Activated CD4-positive, alpha-beta T cell treated with anti-CD3 and anti-CD28 coated beads, Interleukin-2, amount 50 U/mL, for 24 hours (primary cell): ENCODE measurements around the gene CCN6.

ENCODE experiments used
- DNase-seq, 2 donors: peaks; one replicate each; pipeline ENCODE4 v3.0.0-alpha.2; 2020; ENCODE audit warnings: low read depth in 1 of 2, low spot score in 1 of 2

The CCN6 gene

DNA sequence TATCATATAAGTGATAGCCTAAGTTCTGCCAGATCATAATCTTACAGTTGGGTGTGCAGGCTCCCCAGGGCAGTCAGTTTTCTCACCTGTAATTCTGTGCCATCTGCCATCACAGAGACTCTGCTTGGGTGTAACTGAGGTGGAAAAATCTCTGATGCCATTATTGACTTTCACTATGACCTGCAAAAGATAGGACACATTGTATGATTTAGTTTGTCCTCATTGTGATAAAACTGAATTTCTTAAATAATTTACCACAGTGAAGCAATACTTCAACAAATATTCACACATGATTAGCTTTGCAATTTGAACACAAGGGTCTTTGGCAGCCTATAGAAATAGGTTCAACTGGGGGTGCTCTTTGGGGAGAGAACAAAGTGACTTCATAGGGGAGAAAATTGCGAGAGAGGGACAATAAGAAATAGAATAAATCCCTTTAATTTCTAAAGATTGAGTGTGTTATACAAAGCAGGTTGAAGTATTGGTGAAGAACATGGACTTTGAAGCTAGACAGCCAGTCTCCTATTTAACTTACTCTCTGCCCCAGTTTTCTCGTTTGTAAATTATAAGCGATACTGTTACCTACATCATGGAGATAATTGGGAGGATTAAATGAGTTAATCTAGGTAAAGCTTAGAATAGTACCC lies 60.8 kb downstream of the CCN6 start:
- DNase-seq, result no peak

GRCh38 chr6:112116221-112116620 lies 62.3 kb downstream of the CCN6 start:
- no peak for DNase-seq

GRCh38 chr6:112117554-112117953 lies 63.6 kb downstream of the CCN6 start:
- no peak for DNase-seq

DNA sequence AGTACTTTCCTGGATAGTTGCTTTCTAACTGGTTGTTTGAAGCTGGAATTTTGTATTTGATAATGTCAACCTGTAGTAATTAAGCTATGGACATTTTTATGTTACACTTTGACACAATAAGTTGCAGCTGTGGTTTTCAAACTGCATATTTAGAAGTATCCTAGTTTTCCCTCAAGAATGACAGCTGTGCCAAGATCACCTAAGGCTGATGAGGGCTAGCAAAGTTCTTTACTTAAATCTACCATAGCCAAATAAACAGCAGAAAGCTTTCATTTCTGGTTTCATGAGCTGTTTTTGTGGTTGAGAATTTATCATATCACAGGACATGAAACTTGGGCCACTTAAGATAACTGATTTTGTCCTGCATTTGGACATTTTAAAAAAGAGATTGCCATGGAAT lies 64.1 kb downstream of the CCN6 start:
- DNase-seq, result no peak
